Muscle layer of duodenum (tissue), 2 donors: ENCODE results near the gene KCNK2.

Experiments
- H3K27ac ChIP-seq: one replicate; pipeline ENCODE4 v1.7.0; 2013; ENCODE audit warnings: mild to moderate bottlenecking, low read length
- H3K27me3 ChIP-seq: one replicate; pipeline ENCODE4 v1.7.0; 2013; ENCODE audit warnings: low read depth, mild to moderate bottlenecking, control low read depth, low read length
- H3K36me3 ChIP-seq, 2 donors: one replicate each; pipeline ENCODE4 v1.7.0; 2013; ENCODE audit warnings: low read length in 2 of 2, control low read depth in 1 of 2, mild to moderate bottlenecking in 1 of 2; ENCODE audit not compliant: insufficient read depth in 2 of 2, control insufficient read depth in 1 of 2
- H3K4me1 ChIP-seq, 2 donors: one replicate each; pipeline ENCODE4 v1.7.0; 2013; ENCODE audit warnings: low read length in 2 of 2, mild to moderate bottlenecking in 2 of 2, control low read depth in 1 of 2, moderate library complexity in 1 of 2; ENCODE audit not compliant: insufficient read depth in 2 of 2, control insufficient read depth in 1 of 2
- H3K4me3 ChIP-seq, 2 donors: one replicate each; pipeline ENCODE4 v1.7.0; 2013; ENCODE audit warnings: low read length in 2 of 2, low read depth in 1 of 2, mild to moderate bottlenecking in 1 of 2
- H3K9me3 ChIP-seq, 2 donors: one replicate each; pipeline ENCODE4 v1.7.0; 2013; ENCODE audit warnings: low read length in 2 of 2, control low read depth in 1 of 2, mild to moderate bottlenecking in 1 of 2; ENCODE audit not compliant: control insufficient read depth in 1 of 2
- donor health status: healthy.

Gene KCNK2

GRCh38 chr1:215260711-215261110, 178.2 kb downstream of the KCNK2 start:
- Histone ChIP-seq H3K4me3 (no peak overlapping the region), H3K4me1 (no peaks in the 10 kb centered on the region), H3K27me3 (no peaks in the 10 kb centered on the region)

DNA sequence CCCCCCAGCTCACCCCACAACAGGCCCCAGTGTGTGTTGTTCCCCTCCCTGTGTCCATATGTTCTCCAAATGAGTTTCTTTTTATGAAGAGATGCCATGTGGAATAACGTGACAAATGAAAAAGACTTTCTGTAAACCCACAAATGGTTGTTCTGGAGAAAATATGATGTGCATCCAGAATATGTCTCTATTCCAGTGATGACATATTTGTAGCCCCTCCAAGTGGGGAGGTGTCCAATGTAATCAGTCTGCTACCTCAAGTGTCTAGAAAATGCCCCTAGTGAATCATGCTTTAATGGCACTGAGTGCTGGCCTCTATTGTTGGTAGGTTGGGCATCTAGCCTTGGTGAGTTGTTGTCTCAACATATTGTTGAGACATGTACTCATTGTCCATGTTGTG, 179.6 kb downstream of the KCNK2 start:
- Histone ChIP-seq H3K9me3 (no peaks in the 10 kb centered on the region), H3K36me3 (no peaks in the 10 kb centered on the region), H3K4me1 (no peaks in the 10 kb centered on the region), H3K27me3 (no peaks in the 10 kb centered on the region), H3K27ac (no peak overlapping the region), H3K4me3 (no peak overlapping the region)

More at GRCh38 chr1:215260711-215261110, 178.2 kb downstream of the KCNK2 start:
- Histone ChIP-seq H3K27ac (no peak overlapping the region), H3K36me3 (no peaks in the 10 kb centered on the region), H3K9me3 (no peaks in the 10 kb centered on the region)

DNA sequence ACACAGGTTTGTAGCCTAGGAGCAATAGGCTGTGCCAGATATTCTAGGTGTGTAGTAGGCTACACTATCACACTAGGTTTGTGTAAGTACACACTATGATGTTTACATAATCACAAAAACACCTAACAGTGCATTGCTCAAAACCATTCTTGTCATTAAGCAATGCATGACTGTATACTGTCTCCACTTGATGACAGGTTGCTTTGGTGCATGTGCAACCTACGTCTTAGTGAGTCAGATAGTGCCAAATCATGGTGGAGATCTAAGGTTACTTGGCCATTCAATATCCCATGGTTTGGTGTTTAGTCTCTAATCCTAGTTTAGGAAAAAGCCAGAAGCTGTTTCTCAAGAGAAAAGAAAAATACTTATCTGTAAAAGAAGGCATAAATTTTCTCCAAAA, 181.1 kb downstream of the KCNK2 start:
- no peak overlapping the region for H3K27ac ChIP-seq
- no peaks in the 10 kb centered on the region for H3K9me3 ChIP-seq
- H3K27me3 ChIP-seq, result no peaks in the 10 kb centered on the region
- no peaks in the 10 kb centered on the region for H3K4me1 ChIP-seq
- no peak overlapping the region for H3K4me3 ChIP-seq
- H3K36me3 ChIP-seq, result no peaks in the 10 kb centered on the region

DNA sequence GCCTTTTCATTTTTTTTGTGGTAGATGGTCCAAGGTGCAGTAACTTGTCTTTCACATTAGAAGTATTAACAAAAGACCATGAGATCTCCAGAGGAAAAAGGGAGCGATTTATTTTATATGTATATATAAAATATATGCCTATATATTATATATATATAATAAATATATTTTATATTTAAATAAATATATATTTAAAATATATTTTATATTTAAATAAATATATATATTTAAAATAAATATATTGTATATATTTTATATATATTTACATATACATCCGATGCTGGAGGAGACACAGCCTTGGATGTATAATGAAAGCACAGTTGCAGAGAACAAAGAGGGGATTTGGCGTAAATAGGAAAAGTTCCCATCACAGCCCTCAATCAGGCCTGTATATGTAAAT, 182.1 kb downstream of the KCNK2 start:
- Histone ChIP-seq H3K27ac (no peak overlapping the region), H3K27me3 (no peaks in the 10 kb centered on the region), H3K4me3 (no peak overlapping the region), H3K9me3 (no peaks in the 10 kb centered on the region), H3K4me1 (no peaks in the 10 kb centered on the region), H3K36me3 (no peaks in the 10 kb centered on the region)

GRCh38 chr1:215267495-215267894, 185.0 kb downstream of the KCNK2 start:
- Histone ChIP-seq H3K27me3 (no peaks in the 10 kb centered on the region), H3K9me3 (no peaks in the 10 kb centered on the region), H3K4me1 (no peaks in the 10 kb centered on the region), H3K36me3 (no peaks in the 10 kb centered on the region), H3K4me3 (no peak overlapping the region), H3K27ac (no peak overlapping the region)

DNA sequence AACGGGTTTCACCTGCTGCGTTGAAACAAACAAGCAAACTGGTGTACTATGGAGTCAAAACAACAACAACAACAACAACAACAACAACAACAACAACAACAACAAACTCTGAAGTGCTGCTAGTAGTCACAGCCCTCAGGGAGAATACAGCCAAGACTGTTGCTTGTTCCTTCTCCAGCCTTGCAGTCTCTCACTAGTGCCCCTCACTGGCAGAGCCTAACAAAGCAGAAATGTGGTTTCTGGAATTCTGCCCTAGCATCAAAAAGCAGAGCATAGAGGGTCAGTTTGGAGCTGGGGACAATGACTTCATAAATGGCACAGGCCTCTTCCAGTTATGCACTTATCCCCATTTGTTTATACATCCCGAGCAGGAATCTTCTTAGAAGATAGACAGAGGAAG, 187.4 kb downstream of the KCNK2 start:
- Histone ChIP-seq H3K4me1 (no peaks in the 10 kb centered on the region), H3K9me3 (no peaks in the 10 kb centered on the region), H3K27ac (no peak overlapping the region), H3K36me3 (no peaks in the 10 kb centered on the region), H3K4me3 (no peak overlapping the region), H3K27me3 (no peaks in the 10 kb centered on the region)

DNA sequence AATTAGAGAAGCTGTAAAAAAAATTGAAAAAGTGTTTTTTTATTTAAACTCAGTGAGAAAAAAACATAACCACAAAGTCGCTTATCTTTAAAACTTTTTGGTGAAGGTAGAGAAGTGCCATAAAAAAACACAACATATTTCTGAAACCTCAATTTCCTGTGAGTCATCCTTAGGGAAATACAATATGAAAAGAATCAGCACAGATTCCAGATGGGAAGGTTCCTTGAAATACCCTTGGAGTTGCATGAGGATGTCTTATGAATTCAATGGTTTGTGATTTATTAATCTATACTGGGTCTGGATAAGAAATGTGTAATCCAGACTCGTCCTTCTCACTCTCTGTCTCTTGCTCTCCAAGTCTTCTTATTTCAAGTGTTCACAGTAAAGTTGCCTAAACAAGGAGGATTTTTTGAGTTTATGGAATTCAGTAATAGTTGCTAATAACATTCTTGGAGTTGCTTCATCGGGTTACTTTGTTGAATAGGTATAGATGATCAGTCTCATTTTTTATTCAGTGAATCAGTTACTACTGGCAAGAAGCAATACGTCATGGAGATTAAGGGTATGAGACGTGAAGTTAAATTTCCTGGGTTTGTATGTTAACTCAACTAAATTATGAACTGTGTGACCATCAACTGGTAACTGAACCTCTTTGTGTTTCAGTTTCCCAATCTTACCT, 191.4 kb downstream of the KCNK2 start:
- H3K4me1 ChIP-seq, result no peaks in the 10 kb centered on the region
- no peaks in the 10 kb centered on the region for H3K27me3 ChIP-seq
- no peaks in the 10 kb centered on the region for H3K36me3 ChIP-seq
- no peaks in the 10 kb centered on the region for H3K9me3 ChIP-seq
- no peak overlapping the region for H3K27ac ChIP-seq
- no peak overlapping the region for H3K4me3 ChIP-seq

DNA sequence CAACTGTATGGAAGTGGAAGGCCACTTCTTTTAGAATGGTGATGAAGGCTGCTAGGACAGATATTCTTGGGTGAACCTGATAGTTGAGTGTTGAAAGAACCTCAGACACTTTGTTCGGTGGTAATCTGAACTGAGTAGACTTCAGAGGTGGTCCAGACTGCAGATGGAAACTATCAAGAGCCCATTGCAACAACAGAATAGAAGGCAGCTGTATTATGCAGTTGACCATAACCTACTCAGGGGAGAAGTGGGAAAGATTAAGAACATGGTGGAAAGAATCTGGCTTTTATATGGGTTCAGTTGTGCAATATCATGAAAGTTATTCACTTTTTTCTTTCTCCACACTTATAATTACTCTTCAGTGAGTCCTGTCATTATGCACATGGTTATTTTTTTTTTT, 194.0 kb downstream of the KCNK2 start:
- Histone ChIP-seq H3K27ac (no peak overlapping the region), H3K27me3 (no peaks in the 10 kb centered on the region), H3K4me1 (no peaks in the 10 kb centered on the region), H3K9me3 (no peaks in the 10 kb centered on the region), H3K36me3 (no peaks in the 10 kb centered on the region), H3K4me3 (no peak overlapping the region)

GRCh38 chr1:215277532-215277931, 195.0 kb downstream of the KCNK2 start:
- no peak overlapping the region for H3K27ac ChIP-seq
- no peaks in the 10 kb centered on the region for H3K4me1 ChIP-seq
- no peaks in the 10 kb centered on the region for H3K9me3 ChIP-seq
- H3K36me3 ChIP-seq, result no peaks in the 10 kb centered on the region
- no peaks in the 10 kb centered on the region for H3K27me3 ChIP-seq
- H3K4me3 ChIP-seq, result no peak overlapping the region

DNA sequence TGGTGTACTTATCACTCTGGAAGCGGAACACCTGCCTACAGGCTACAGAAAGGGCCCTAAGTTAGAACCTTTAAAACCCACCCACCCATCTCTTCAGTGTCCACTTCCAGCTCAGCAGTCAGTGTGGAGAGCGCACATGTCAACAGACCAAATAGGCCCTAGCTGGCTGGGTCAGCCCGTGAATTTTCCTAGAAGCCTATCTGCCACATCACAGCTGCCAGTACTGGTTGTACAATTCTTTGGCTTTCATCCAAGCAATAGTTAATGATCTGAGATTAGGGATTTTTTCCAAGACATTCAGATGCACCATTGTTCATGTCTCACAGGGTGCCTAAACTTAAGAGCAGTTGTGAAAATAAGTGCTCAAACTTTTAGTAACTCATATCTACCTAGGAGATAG, 197.1 kb downstream of the KCNK2 start:
- no peaks in the 10 kb centered on the region for H3K4me1 ChIP-seq

DNA sequence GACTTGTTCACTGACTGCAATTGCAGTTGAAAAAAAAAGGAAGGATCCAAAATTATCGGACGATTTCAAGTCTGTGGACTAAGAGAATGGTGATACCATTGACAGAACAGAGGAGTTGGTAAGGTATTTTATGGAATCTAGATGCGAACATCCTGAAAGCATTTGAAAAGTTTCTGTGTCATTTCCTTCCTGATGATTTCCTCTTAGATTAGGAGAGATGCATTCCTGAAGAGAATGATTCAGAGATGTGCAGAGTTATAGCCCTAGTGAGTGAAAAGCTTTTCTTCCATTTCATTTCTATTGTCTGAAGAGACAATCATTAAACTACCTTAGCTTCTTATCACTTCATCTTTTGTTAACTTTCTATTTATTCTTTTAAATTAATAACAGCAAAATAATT, 200.0 kb downstream of the KCNK2 start:
- Histone ChIP-seq H3K4me1 (no peaks in the 10 kb centered on the region), H3K36me3 (no peaks in the 10 kb centered on the region), H3K9me3 (no peaks in the 10 kb centered on the region), H3K27me3 (no peaks in the 10 kb centered on the region), H3K4me3 (no peak overlapping the region), H3K27ac (no peak overlapping the region)

More for the DNA sequence above, 197.1 kb downstream of the KCNK2 start:
- Histone ChIP-seq H3K4me3 (no peak overlapping the region), H3K27ac (no peak overlapping the region), H3K9me3 (no peaks in the 10 kb centered on the region), H3K36me3 (no peaks in the 10 kb centered on the region), H3K27me3 (no peaks in the 10 kb centered on the region)
